Activated gamma-delta T cell treated with anti-CD3 and anti-CD28 coated beads, Interleukin-2, amount 50 U/mL, for 16 hours (primary cell): ENCODE results near the gene CHODL.

ENCODE experiments used
- DNase-seq: peaks from one replicate; pipeline ENCODE4 v3.0.0-alpha.2; 2020; ENCODE audit warnings: low read depth

CHODL gene

GRCh38 chr21:18289876-18290275 is 45.2 kb downstream of the CHODL start:
- DNase-seq, result no peak

DNA sequence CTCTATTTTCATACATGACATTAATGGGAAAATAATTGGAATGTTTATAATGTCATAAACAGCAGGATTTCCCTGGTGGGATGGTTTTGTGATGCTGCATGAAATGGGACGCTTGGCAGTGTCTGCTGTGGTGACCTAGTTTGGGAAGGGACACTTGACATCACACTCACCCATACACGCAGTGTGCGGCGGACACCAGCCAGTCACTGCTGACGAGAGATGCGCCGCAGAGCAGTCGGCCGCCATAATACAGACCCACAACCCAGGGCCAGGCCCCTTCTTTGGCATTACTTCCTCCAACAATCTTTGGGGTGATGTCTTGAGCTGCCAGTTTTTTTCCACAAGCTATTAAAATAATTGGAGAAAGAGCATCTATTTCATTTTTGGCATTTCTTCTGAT is 49.5 kb downstream of the CHODL start:
- no peak for DNase-seq

GRCh38 chr21:18298228-18298627 is 53.6 kb downstream of the CHODL start:
- DNase-seq, result no peak
